Stomach (tissue), 9 donors: Measurements from ENCODE around the gene SLC5A12. TPM values are rescaled to one million over a fixed set of nuclear protein-coding genes. Genes with fewer than 3 reads are reported as not detected.

ENCODE experiments used
- DNase-seq, 2 donors: peaks; one replicate each; pipeline versions ENCODE4 v3.0.0 to v3.0.0-alpha.2; 2013 to 2019
- H3K27ac ChIP-seq, 5 donors: fragments of 200-600 bp in 4 of 5; sonication (generic) in 4 of 5; one replicate each; pipeline ENCODE4 v1.5.1; 2013 to 2019; ENCODE audit warnings: mild to moderate bottlenecking in 1 of 5, moderate library complexity in 1 of 5
- H3K27me3 ChIP-seq, 3 donors: fragments of 200-600 bp; sonication (generic); one replicate each; pipeline ENCODE4 v1.5.1; 2017 to 2019; ENCODE audit warnings: mixed run types in 1 of 3
- H3K36me3 ChIP-seq, 4 donors: fragments of 200-600 bp; sonication (generic); 1 replicate in 3 of 4; 2 replicates in 1 of 4; pipeline ENCODE4 v1.5.1; 2016 to 2019
- H3K4me1 ChIP-seq, 4 donors: fragments of 200-600 bp; sonication (generic); one replicate each; pipeline ENCODE4 v1.5.1; 2016 to 2019
- H3K4me3 ChIP-seq, 4 donors: fragments of 200-600 bp; sonication (generic) in 3 of 4; one replicate each; pipeline ENCODE4 v1.5.1; 2016 to 2019; ENCODE audit warnings: mild to moderate bottlenecking in 1 of 4
- H3K9me3 ChIP-seq, 4 donors: fragments of 200-600 bp; sonication (generic); one replicate each; pipeline ENCODE4 v1.5.1; 2016 to 2019
- EP300 ChIP-seq: sonication (generic); formaldehyde crosslinking; IDR thresholded peaks from one replicate; pipeline ENCODE4 v1.6.1; 2017; ENCODE audit warnings: antibody characterized with exemption
- POLR2A ChIP-seq, 4 donors: fragments of 450-650 bp; IDR thresholded peaks; one replicate each; pipeline ENCODE4 v1.6.1; 2016; ENCODE audit warnings: antibody characterized with exemption in 4 of 4, control low read depth in 2 of 4, mild to moderate bottlenecking in 1 of 4, moderate library complexity in 1 of 4
- POLR2AphosphoS5 ChIP-seq, 3 donors: sonication (generic); formaldehyde crosslinking; IDR thresholded peaks; one replicate each; pipeline ENCODE4 v1.6.1; 2016; ENCODE audit warnings: antibody characterized with exemption in 3 of 3
- WGBS, 5 donors: extraction: QIAGEN DNeasy Blood & Tissue Kit in 3 of 5; methylation state at CpG; one replicate each; pipeline versions ENCODE4 v1.1.5 to v1.1.7; 2013 to 2018; 5-methylcytosine and 5-hydroxymethylcytosine counted together
- intact Hi-C: fragments of 100-400 bp; cut with DNase I; formaldehyde crosslinking; loops from one replicate; pipeline ENCODE4 v1.15.1; 2023; ENCODE audit warnings: low total_unique reads
- polyA plus RNA-seq, 3 donors: library from polyadenylated mRNA; stranded (reverse); fragments of 200-250 nt; gene quantifications; one replicate each; pipeline ENCODE4 v1.2.3, GENCODE V29; 2013
- total RNA-seq, 5 donors: library from RNA; depleted of rRNA; stranded (reverse); fragments of >200 nt; gene quantifications; one replicate each; pipeline versions ENCODE4 v1.1.0 to v1.2.3, GENCODE V29; 2014 to 2016
- TF ChIP-seq, protein P1 (sequence below), 7 experiments: fragments of 450-650 bp in 4 of 7; fragments of 200-600 bp in 3 of 7; sonication (generic) in 3 of 7; IDR thresholded peaks; one replicate each; pipeline ENCODE4 v1.5.1; 2016 to 2019; ENCODE audit warnings: antibody characterized with exemption in 7 of 7, control low read depth in 2 of 7, mild to moderate bottlenecking in 1 of 7
- donor health status: healthy with polysubstance abuse.
- donor health status: Bipolar disorder and iron deficiency.
- donor health status: healthy.

SLC5A12 gene
- total and polyA plus RNA-seq, 8 donors, result 2.2 TPM; not detected in 7

DNA sequence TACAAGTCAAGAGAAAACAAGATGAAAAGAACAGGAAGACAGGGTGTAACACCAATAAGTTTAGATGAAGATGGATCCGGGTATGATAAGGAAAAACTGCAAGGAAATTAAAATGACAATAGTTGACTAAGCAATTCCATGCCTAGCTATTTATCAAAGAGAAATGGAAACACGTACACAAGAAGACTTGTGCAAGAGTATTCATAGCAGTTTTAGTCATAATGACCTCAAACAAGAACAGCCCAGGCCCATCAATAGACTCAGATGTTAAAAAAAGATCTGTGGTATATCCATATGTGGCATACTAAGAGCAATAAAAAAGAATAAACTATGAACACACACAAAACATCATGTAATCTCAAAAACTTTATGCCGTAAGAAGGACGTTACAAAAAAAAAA, 33.2 kb downstream of the SLC5A12 start:
- H3K4me1 ChIP-seq, result no peaks in the 10 kb centered on the region
- intact Hi-C loops, result no loop called here
- WGBS, 5 donors, result 72 to 81% (median 77%) methylated on average over 4 of the region's 4 CpGs

DNA sequence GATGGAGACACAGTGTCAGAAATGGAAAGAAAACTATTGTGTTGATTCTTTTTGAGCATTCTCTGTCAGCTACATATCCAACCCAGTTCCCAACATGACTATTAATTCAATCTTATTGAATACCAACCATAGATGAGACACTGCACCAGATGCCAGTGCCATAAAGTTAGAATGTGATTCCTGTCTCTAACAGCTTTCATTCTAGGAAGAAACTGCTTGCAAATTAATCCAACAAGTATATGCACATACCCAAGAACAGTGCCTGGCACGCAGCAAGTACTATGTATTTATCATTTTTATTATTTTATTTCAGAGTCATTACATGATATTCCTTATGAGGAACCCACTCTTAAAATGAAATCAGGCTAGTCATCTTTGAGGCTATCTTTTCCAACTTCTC, 34.5 kb downstream of the SLC5A12 start:
- H3K27ac ChIP-seq, result no peak overlapping the region
- no peak overlapping the region for H3K4me3 ChIP-seq
- 76 to 92% (median 79%) methylated on average over 1 of the region's 1 CpG for WGBS, 5 donors
- no peaks in the 10 kb centered on the region for H3K9me3 ChIP-seq
- TF ChIP-seq POLR2AphosphoS5 (IDR thresholded peaks at IDR 0.05) (no peak), POLR2A (IDR thresholded peaks at IDR 0.05) (no peak), EP300 (no peak)
- TF ChIP-seq, protein P1, sequence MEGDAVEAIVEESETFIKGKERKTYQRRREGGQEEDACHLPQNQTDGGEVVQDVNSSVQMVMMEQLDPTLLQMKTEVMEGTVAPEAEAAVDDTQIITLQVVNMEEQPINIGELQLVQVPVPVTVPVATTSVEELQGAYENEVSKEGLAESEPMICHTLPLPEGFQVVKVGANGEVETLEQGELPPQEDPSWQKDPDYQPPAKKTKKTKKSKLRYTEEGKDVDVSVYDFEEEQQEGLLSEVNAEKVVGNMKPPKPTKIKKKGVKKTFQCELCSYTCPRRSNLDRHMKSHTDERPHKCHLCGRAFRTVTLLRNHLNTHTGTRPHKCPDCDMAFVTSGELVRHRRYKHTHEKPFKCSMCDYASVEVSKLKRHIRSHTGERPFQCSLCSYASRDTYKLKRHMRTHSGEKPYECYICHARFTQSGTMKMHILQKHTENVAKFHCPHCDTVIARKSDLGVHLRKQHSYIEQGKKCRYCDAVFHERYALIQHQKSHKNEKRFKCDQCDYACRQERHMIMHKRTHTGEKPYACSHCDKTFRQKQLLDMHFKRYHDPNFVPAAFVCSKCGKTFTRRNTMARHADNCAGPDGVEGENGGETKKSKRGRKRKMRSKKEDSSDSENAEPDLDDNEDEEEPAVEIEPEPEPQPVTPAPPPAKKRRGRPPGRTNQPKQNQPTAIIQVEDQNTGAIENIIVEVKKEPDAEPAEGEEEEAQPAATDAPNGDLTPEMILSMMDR (IDR thresholded peaks at IDR 0.05), result no peak
- no peaks in the 10 kb centered on the region for H3K36me3 ChIP-seq
- DNase-seq, result no peak
- H3K4me1 ChIP-seq, result no peaks in the 10 kb centered on the region
- H3K27me3 ChIP-seq, result no peaks in the 10 kb centered on the region
- intact Hi-C loops, result no loop called here

More for the DNA sequence above, 33.2 kb downstream of the SLC5A12 start:
- no peaks in the 10 kb centered on the region for H3K27me3 ChIP-seq
- DNase-seq, result no peak
- H3K4me3 ChIP-seq, result no peak overlapping the region
- no peaks in the 10 kb centered on the region for H3K9me3 ChIP-seq
- TF ChIP-seq POLR2AphosphoS5 (IDR thresholded peaks at IDR 0.05) (no peak), POLR2A (IDR thresholded peaks at IDR 0.05) (no peak), EP300 (no peak)
- TF ChIP-seq, protein P1 (IDR thresholded peaks at IDR 0.05), result no peak
- H3K36me3 ChIP-seq, result no peaks in the 10 kb centered on the region
- no peak overlapping the region for H3K27ac ChIP-seq

DNA sequence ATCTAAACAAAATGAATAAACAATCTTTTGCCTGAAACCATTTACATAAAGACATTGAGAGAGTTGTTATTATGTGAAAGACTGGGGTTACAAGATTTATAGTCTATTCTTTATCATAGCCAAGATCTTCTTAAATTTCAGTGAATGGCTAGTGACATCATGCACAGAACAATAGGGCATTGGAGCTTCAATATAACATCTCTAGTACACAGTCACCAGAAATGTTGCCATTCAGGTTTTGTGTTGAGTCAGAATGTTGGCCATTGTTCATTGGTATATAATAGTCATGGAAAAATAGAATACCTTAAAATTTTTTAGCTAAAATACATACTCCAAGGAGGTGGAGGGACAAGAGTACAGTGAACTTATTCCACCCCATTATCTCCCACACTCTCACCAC, 44.3 kb downstream of the SLC5A12 start:
- DNase-seq, result no peak
- H3K4me3 ChIP-seq, result no peak overlapping the region
- H3K4me1 ChIP-seq, result no peaks in the 10 kb centered on the region
- no peaks in the 10 kb centered on the region for H3K27me3 ChIP-seq
- no peak overlapping the region for H3K27ac ChIP-seq
- no peaks in the 10 kb centered on the region for H3K36me3 ChIP-seq
- intact Hi-C loops, result no loop called here
- no peaks in the 10 kb centered on the region for H3K9me3 ChIP-seq
- no peak for TF ChIP-seq POLR2AphosphoS5 (IDR thresholded peaks at IDR 0.05)
- TF ChIP-seq EP300, result no peak
- no peak for TF ChIP-seq POLR2A (IDR thresholded peaks at IDR 0.05)
- TF ChIP-seq, protein P1 (IDR thresholded peaks at IDR 0.05), result no peak

DNA sequence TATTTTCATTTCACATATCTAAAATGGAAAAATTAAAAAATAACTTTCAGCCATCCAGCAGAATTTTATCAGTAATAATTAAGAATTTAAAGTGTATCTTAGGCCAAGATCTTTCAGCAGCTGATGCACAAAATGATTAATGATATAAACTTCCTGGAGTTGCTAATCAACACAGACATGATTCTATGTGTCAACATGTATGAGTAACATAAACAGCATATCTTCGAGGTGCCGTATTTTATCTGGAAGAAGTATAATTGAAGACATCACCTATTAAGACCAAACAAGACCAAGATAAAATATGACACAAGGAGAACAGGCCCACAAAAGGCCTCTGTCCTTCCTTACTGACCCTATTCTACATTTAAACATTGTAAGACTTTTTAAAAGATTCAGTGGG, 45.2 kb downstream of the SLC5A12 start:
- Histone ChIP-seq H3K4me3 (no peak overlapping the region), H3K4me1 (no peaks in the 10 kb centered on the region), H3K9me3 (no peaks in the 10 kb centered on the region), H3K27ac (no peak overlapping the region), H3K27me3 (no peaks in the 10 kb centered on the region), H3K36me3 (no peaks in the 10 kb centered on the region)
- no peak for TF ChIP-seq EP300
- TF ChIP-seq POLR2A (IDR thresholded peaks at IDR 0.05), result no peak
- TF ChIP-seq, protein P1 (IDR thresholded peaks at IDR 0.05), result no peak
- TF ChIP-seq POLR2AphosphoS5 (IDR thresholded peaks at IDR 0.05), result no peak
- DNase-seq, result no peak
- intact Hi-C loops, result no loop called here
- WGBS, 5 donors, result 50 to 66% (median 57%) methylated on average over 2 of the region's 2 CpGs
